HEK293 (cell line): ENCODE data around the gene MPC1.

Experiments used
- CTCF ChIA-PET: fragments of 350-600 bp; formaldehyde crosslinking; extraction: SDS; loops from one replicate; lab custom pipeline; 2021; ENCODE audit warnings: antibody characterized with exemption; lab: Yijun Ruan, JAX
- POLR2A ChIA-PET: fragments of 300-600 bp; formaldehyde crosslinking; extraction: SDS; loops from one replicate; lab custom pipeline; 2020; ENCODE audit warnings: antibody characterized with exemption, inconsistent platforms; lab: Yijun Ruan, JAX
- H3K27ac ChIP-seq: fragments of 200-500 bp; sonication (Bioruptor generic); 2 replicates; pipeline ENCODE4 v1.5.1; 2014; ENCODE audit warnings: low read depth, low read length, control low read depth, inconsistent platforms; ENCODE audit errors: extremely low read depth
- H3K36me3 ChIP-seq, 2 experiments: fragments of 200-500 bp in 1 of 2; sonication (Bioruptor generic) in 1 of 2; 1 replicate in 1 of 2; 2 replicates in 1 of 2; pipeline ENCODE4 v1.5.1; 2014 to 2017; ENCODE audit warnings: inconsistent platforms in 2 of 2, low read length in 2 of 2; ENCODE audit not compliant: control insufficient read depth in 2 of 2, insufficient read depth in 1 of 2
- H3K4me1 ChIP-seq: fragments of 200-500 bp; sonication (Bioruptor generic); 2 replicates; pipeline ENCODE4 v1.5.1; 2014; ENCODE audit warnings: mild to moderate bottlenecking, low read length, inconsistent platforms; ENCODE audit not compliant: control insufficient read depth, insufficient read depth
- H3K4me3 ChIP-seq: 2 replicates; pipeline ENCODE4 v1.5.1; 2011; ENCODE audit warnings: low read depth, mild to moderate bottlenecking, control low read depth, low read length, moderate library complexity
- H3K9me3 ChIP-seq: fragments of 200-500 bp; sonication (Bioruptor generic); 2 replicates; pipeline ENCODE4 v1.5.1; 2014; ENCODE audit warnings: low read depth, low read length, inconsistent platforms; ENCODE audit not compliant: control insufficient read depth, insufficient read depth
- BCL11B ChIP-seq: fragments of 450-650 bp; formaldehyde crosslinking; IDR thresholded peaks from 2 replicates; pipeline ENCODE4 v1.5.1; 2016; ENCODE audit warnings: low read depth, missing biosample characterization, missing genetic modification characterization
- EGR2 ChIP-seq: fragments of 450-650 bp; formaldehyde crosslinking; IDR thresholded peaks from 2 replicates; pipeline ENCODE4 v1.5.1; 2016; ENCODE audit warnings: low read depth, missing biosample characterization, missing genetic modification characterization
- GLI4 ChIP-seq: fragments of 450-650 bp; formaldehyde crosslinking; IDR thresholded peaks from 2 replicates; pipeline ENCODE4 v1.5.1; 2016; ENCODE audit warnings: missing biosample characterization, missing genetic modification characterization
- HOXA7 ChIP-seq: sonication (generic); formaldehyde crosslinking; IDR thresholded peaks from 2 replicates; pipeline ENCODE4 v1.8.1; 2022; ENCODE audit warnings: missing genetic modification reagents, borderline replicate concordance
- HOXD13 ChIP-seq: sonication (generic); formaldehyde crosslinking; IDR thresholded peaks from 2 replicates; pipeline ENCODE4 v1.8.0; 2022; ENCODE audit warnings: missing genetic modification reagents, borderline replicate concordance
- PRDM1 ChIP-seq: fragments of 450-650 bp; formaldehyde crosslinking; IDR thresholded peaks from 2 replicates; pipeline ENCODE4; 2016; ENCODE audit warnings: missing biosample characterization, missing genetic modification characterization
- SALL2 ChIP-seq: fragments of 450-650 bp; formaldehyde crosslinking; IDR thresholded peaks from 2 replicates; pipeline ENCODE4 v1.5.0; 2017; ENCODE audit warnings: missing biosample characterization, mild to moderate bottlenecking, missing genetic modification characterization, borderline replicate concordance
- SP3 ChIP-seq: fragments of 450-650 bp; formaldehyde crosslinking; IDR thresholded peaks from 2 replicates; pipeline ENCODE4 v1.5.1; 2016; ENCODE audit warnings: missing biosample characterization, missing genetic modification characterization
- TCF7L2 ChIP-seq: IDR thresholded peaks from 2 replicates; pipeline ENCODE4 v1.6.1; 2011; ENCODE audit warnings: low read depth, mild to moderate bottlenecking, inconsistent platforms, low read length, moderate library complexity, borderline replicate concordance
- ZFP37 ChIP-seq: fragments of 450-650 bp; formaldehyde crosslinking; IDR thresholded peaks from 2 replicates; pipeline ENCODE4 v1.5.1; 2016; ENCODE audit warnings: missing biosample characterization, missing genetic modification characterization
- ZNF10 ChIP-seq: fragments of 450-650 bp; formaldehyde crosslinking; IDR thresholded peaks from 2 replicates; pipeline ENCODE4 v1.5.1; 2017; ENCODE audit warnings: missing biosample characterization, missing genetic modification characterization
- ZNF132 ChIP-seq: fragments of 450-650 bp; formaldehyde crosslinking; IDR thresholded peaks from 2 replicates; pipeline ENCODE4 v1.5.1; 2017; ENCODE audit warnings: missing biosample characterization, missing genetic modification characterization, borderline replicate concordance
- ZNF138 ChIP-seq: fragments of 450-650 bp; formaldehyde crosslinking; IDR thresholded peaks from 2 replicates; pipeline ENCODE4 v1.5.1; 2016; ENCODE audit warnings: missing biosample characterization, missing genetic modification characterization, borderline replicate concordance
- ZNF146 ChIP-seq: fragments of 450-650 bp; formaldehyde crosslinking; IDR thresholded peaks from 2 replicates; pipeline ENCODE4 v1.5.1; 2016; ENCODE audit warnings: missing biosample characterization, missing genetic modification characterization
- ZNF324 ChIP-seq: fragments of 450-650 bp; formaldehyde crosslinking; IDR thresholded peaks from 2 replicates; pipeline ENCODE4 v1.5.1; 2016; ENCODE audit warnings: missing biosample characterization, missing genetic modification characterization
- ZNF354C ChIP-seq: fragments of 450-650 bp; formaldehyde crosslinking; IDR thresholded peaks from 2 replicates; pipeline ENCODE4 v1.5.1; 2016; ENCODE audit warnings: missing biosample characterization, missing genetic modification characterization, low read depth, borderline replicate concordance
- ZNF366 ChIP-seq: fragments of 450-650 bp; formaldehyde crosslinking; conservative IDR thresholded peaks from 2 replicates; pipeline ENCODE4 v1.5.1; 2016; ENCODE audit warnings: missing biosample characterization, missing genetic modification characterization
- ZNF529 ChIP-seq: fragments of 450-650 bp; formaldehyde crosslinking; IDR thresholded peaks from 2 replicates; pipeline ENCODE4 v1.5.1; 2017; ENCODE audit warnings: missing genetic modification characterization, missing biosample characterization; ENCODE audit not compliant: insufficient replicate concordance
- ZNF530 ChIP-seq: fragments of 450-650 bp; formaldehyde crosslinking; IDR thresholded peaks from 2 replicates; pipeline ENCODE4 v1.5.1; 2016; ENCODE audit warnings: low read depth, missing biosample characterization, missing genetic modification characterization
- ZNF544 ChIP-seq: fragments of 450-650 bp; formaldehyde crosslinking; IDR thresholded peaks from 2 replicates; pipeline ENCODE4 v1.5.0; 2017; ENCODE audit warnings: missing biosample characterization, missing genetic modification characterization
- ZNF629 ChIP-seq: fragments of 450-650 bp; formaldehyde crosslinking; IDR thresholded peaks from 2 replicates; pipeline ENCODE4 v1.5.1; 2017; ENCODE audit warnings: missing biosample characterization, missing genetic modification characterization
- ZNF654 ChIP-seq: fragments of 450-650 bp; formaldehyde crosslinking; IDR thresholded peaks from 2 replicates; pipeline ENCODE4 v1.5.1; 2016; ENCODE audit warnings: low read depth, missing biosample characterization, missing genetic modification characterization
- ZNF677 ChIP-seq: fragments of 450-650 bp; IDR thresholded peaks from 2 replicates; pipeline ENCODE4 v1.5.0; 2018; ENCODE audit warnings: missing biosample characterization, mild to moderate bottlenecking, missing genetic modification characterization, moderate library complexity
- ZNF701 ChIP-seq: fragments of 450-650 bp; formaldehyde crosslinking; IDR thresholded peaks from 2 replicates; pipeline ENCODE4 v1.5.1; 2016; ENCODE audit warnings: missing biosample characterization, missing genetic modification characterization
- ZNF785 ChIP-seq: fragments of 450-650 bp; formaldehyde crosslinking; IDR thresholded peaks from 2 replicates; pipeline ENCODE4 v1.5.1; 2016; ENCODE audit warnings: missing biosample characterization, missing genetic modification characterization
- ZNF792 ChIP-seq: fragments of 450-650 bp; formaldehyde crosslinking; IDR thresholded peaks from 2 replicates; pipeline ENCODE4 v1.5.1; 2016; ENCODE audit warnings: missing biosample characterization, missing genetic modification characterization
- ZSCAN16 ChIP-seq: fragments of 450-650 bp; formaldehyde crosslinking; IDR thresholded peaks from 2 replicates; pipeline ENCODE4 v1.5.1; 2016; ENCODE audit warnings: missing biosample characterization, missing genetic modification characterization
- TF ChIP-seq, protein P1 (sequence below): fragments of 450-650 bp; formaldehyde crosslinking; IDR thresholded peaks from 2 replicates; pipeline ENCODE4 v1.5.1; 2016; ENCODE audit warnings: missing biosample characterization, missing genetic modification characterization
- TF ChIP-seq, protein P2 (sequence below): fragments of 450-650 bp; IDR thresholded peaks from 2 replicates; pipeline ENCODE4 v1.5.1; 2018; ENCODE audit warnings: missing biosample characterization, mild to moderate bottlenecking, missing genetic modification characterization
- TF ChIP-seq, protein P3 (sequence below): fragments of 450-650 bp; formaldehyde crosslinking; IDR thresholded peaks from 2 replicates; pipeline ENCODE4 v1.5.1; 2016; ENCODE audit warnings: missing biosample characterization, missing genetic modification characterization

MPC1 gene

DNA sequence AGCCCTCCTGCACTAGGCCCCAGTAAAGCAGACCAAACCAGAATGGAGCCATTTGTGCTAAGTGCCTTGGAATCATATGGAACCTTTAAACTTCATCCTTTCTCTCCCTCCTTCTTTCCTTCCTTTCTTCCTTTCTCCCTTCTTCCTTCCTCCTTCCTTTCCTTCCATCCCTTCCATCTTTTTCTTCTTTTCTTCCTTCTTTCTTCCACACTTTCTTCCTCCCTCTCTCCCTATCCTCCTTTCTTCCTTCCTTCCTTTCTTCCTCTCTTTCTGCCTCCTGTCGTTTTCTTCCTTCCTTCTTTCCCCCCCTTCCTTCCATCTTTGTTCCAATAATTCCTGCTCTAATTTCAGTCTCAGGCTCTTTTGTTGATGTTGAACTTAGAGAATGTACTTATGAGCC lies 29.2 kb downstream of the MPC1 start:
- ChIA-PET CTCF (interaction anchor here (1.0 kb wide), 1 partner anchor 47 kb away, joined by 4 read pairs; no protein-coding TSS in a partner anchor), POLR2A (interaction anchor here (0.6 kb wide), 1 partner anchor 12 kb away, joined by 3 read pairs; no protein-coding TSS in a partner anchor)
- TF ChIP-seq ZNF132 (tag by site-specific recombination), result no peak
- peak; percentile 79 for TF ChIP-seq PRDM1 (tag by site-specific recombination)
- TF ChIP-seq HOXA7 (CRISPR knock-in tag), result no peak
- TF ChIP-seq SALL2 (tag by site-specific recombination), result no peak
- TF ChIP-seq ZNF544 (tag by site-specific recombination), result no peak
- TF ChIP-seq GLI4 (tag by site-specific recombination), result no peak
- TF ChIP-seq ZNF366, result peak; percentile 94
- no peak for TF ChIP-seq SP3 (tag by site-specific recombination)
- no peak for TF ChIP-seq HOXD13
- TF ChIP-seq TCF7L2, result no peak
- TF ChIP-seq, all 188 proteins: peak for 2
- Histone ChIP-seq H3K4me1 (no peaks in the 10 kb centered on the region), H3K27ac (no peak overlapping the region), H3K36me3 (no peaks in the 10 kb centered on the region), H3K4me3 (no peak overlapping the region), H3K9me3 (no peaks in the 10 kb centered on the region)

DNA sequence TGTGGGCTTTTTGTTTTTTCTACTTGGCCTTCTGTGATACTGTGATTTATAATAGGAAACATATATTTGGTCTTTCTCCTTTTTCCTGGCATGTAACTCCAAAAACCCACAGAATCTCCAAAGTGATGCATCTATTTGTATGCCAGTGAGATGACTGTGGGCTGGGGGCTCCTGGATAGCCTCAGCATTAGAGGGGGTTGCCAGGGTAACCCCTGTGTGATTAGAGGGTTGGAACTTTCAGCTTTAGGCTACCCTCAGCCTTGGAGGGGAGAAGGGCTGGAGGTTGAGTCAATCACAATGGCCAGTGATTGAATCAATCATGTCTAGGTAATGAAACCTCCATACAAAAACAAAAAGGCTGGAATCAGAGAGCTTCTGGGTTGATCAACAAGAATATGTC lies 29.8 kb downstream of the MPC1 start:
- POLR2A ChIA-PET, result no interaction called here
- H3K27ac ChIP-seq, result no peak overlapping the region
- TF ChIP-seq BCL11B (tag by site-specific recombination) (no peak), ZNF654 (tag by site-specific recombination) (no peak), ZNF792 (tag by site-specific recombination) (no peak), ZNF324 (no peak), ZNF677 (tag by site-specific recombination) (no peak), ZNF10 (tag by site-specific recombination) (no peak), ZNF354C (tag by site-specific recombination) (no peak), ZNF701 (tag by site-specific recombination) (no peak), ZNF529 (tag by site-specific recombination) (no peak), ZNF785 (tag by site-specific recombination) (no peak), ZNF530 (no peak), ZSCAN16 (tag by site-specific recombination) (no peak), ZFP37 (tag by site-specific recombination) (no peak), EGR2 (tag by site-specific recombination) (no peak), ZNF146 (tag by site-specific recombination) (no peak), ZNF629 (tag by site-specific recombination) (no peak), ZNF138 (tag by site-specific recombination) (no peak)
- TF ChIP-seq, protein P1, sequence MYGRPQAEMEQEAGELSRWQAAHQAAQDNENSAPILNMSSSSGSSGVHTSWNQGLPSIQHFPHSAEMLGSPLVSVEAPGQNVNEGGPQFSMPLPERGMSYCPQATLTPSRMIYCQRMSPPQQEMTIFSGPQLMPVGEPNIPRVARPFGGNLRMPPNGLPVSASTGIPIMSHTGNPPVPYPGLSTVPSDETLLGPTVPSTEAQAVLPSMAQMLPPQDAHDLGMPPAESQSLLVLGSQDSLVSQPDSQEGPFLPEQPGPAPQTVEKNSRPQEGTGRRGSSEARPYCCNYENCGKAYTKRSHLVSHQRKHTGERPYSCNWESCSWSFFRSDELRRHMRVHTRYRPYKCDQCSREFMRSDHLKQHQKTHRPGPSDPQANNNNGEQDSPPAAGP (tag by site-specific recombination), result no peak
- TF ChIP-seq, protein P2, sequence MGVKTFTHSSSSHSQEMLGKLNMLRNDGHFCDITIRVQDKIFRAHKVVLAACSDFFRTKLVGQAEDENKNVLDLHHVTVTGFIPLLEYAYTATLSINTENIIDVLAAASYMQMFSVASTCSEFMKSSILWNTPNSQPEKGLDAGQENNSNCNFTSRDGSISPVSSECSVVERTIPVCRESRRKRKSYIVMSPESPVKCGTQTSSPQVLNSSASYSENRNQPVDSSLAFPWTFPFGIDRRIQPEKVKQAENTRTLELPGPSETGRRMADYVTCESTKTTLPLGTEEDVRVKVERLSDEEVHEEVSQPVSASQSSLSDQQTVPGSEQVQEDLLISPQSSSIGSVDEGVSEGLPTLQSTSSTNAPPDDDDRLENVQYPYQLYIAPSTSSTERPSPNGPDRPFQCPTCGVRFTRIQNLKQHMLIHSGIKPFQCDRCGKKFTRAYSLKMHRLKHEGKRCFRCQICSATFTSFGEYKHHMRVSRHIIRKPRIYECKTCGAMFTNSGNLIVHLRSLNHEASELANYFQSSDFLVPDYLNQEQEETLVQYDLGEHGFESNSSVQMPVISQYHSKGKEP, result no peak
- TF ChIP-seq, protein P3, sequence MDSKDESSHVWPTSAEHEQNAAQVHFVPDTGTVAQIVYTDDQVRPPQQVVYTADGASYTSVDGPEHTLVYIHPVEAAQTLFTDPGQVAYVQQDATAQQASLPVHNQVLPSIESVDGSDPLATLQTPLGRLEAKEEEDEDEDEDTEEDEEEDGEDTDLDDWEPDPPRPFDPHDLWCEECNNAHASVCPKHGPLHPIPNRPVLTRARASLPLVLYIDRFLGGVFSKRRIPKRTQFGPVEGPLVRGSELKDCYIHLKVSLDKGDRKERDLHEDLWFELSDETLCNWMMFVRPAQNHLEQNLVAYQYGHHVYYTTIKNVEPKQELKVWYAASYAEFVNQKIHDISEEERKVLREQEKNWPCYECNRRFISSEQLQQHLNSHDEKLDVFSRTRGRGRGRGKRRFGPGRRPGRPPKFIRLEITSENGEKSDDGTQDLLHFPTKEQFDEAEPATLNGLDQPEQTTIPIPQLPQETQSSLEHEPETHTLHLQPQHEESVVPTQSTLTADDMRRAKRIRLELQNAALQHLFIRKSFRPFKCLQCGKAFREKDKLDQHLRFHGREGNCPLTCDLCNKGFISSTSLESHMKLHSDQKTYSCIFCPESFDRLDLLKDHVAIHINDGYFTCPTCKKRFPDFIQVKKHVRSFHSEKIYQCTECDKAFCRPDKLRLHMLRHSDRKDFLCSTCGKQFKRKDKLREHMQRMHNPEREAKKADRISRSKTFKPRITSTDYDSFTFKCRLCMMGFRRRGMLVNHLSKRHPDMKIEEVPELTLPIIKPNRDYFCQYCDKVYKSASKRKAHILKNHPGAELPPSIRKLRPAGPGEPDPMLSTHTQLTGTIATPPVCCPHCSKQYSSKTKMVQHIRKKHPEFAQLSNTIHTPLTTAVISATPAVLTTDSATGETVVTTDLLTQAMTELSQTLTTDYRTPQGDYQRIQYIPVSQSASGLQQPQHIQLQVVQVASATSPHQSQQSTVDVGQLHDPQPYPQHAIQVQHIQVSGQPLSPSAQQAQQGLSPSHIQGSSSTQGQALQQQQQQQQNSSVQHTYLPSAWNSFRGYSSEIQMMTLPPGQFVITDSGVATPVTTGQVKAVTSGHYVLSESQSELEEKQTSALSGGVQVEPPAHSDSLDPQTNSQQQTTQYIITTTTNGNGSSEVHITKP (tag by site-specific recombination), result no peak

More for the DNA sequence above, 29.8 kb downstream of the MPC1 start:
- Histone ChIP-seq H3K4me3 (no peak overlapping the region), H3K9me3 (no peaks in the 10 kb centered on the region), H3K4me1 (no peaks in the 10 kb centered on the region), H3K36me3 (no peaks in the 10 kb centered on the region)
- CTCF ChIA-PET, result interaction anchor here (1.0 to 1.2 kb wide), 2 partner anchors 29 to 48 kb away, joined by 4 to 5 read pairs; no protein-coding TSS in a partner anchor
